CD4-positive, alpha-beta T cell (primary cell): ENCODE measurements around the gene KCNMA1. TPM values are rescaled to one million over a fixed set of nuclear protein-coding genes. Genes with fewer than 3 reads are reported as not detected.

ENCODE experiments used
- ATAC-seq: fragments of 200-7000 bp; cut with Tn5 transposase; one replicate; pipeline ENCODE4 v1.10.0; 2022; ENCODE audit warnings: mild to moderate bottlenecking; ENCODE audit not compliant: poor library complexity
- CTCF ChIA-PET: fragments of 350-600 bp; sonication (Branson Sonifier 250); formaldehyde crosslinking; loops from one replicate; lab custom pipeline; 2021; ENCODE audit warnings: antibody characterized with exemption, inconsistent platforms; lab: Charles Lee
- POLR2A ChIA-PET: fragments of 350-600 bp; sonication (Branson Sonifier 250); formaldehyde crosslinking; loops from one replicate; lab custom pipeline; 2021; ENCODE audit warnings: antibody characterized with exemption, inconsistent platforms; lab: Charles Lee
- DNase-seq, 14 experiments: peaks; one replicate each; pipeline ENCODE4 v3.0.0-alpha.2; 2013 to 2020; ENCODE audit warnings: mixed read lengths in 2 of 14
- H3K27ac ChIP-seq, 2 donors: one replicate each; pipeline versions ENCODE4 v1.5.1 to v1.7.0; 2013; ENCODE audit warnings: low read length in 2 of 2, low read depth in 1 of 2, mild to moderate bottlenecking in 1 of 2
- H3K27me3 ChIP-seq, 2 experiments: 1 replicate in 1 of 2; 2 replicates in 1 of 2; pipeline versions ENCODE4 v1.6.1 to v1.7.0; 2013; ENCODE audit warnings: low read length in 2 of 2, control low read depth in 1 of 2, mild to moderate bottlenecking in 1 of 2, moderate library complexity in 1 of 2; ENCODE audit not compliant: insufficient read depth in 2 of 2, control insufficient read depth in 1 of 2
- H3K36me3 ChIP-seq: one replicate; pipeline ENCODE4 v1.6.1; 2013; ENCODE audit warnings: low read length, control low read depth; ENCODE audit not compliant: insufficient read depth
- H3K4me1 ChIP-seq: one replicate; pipeline ENCODE4 v1.6.1; 2013; ENCODE audit warnings: low read length, control low read depth; ENCODE audit not compliant: insufficient read depth
- H3K4me3 ChIP-seq: one replicate; pipeline ENCODE4 v1.5.1; 2013; ENCODE audit warnings: mild to moderate bottlenecking, low read length, moderate library complexity
- H3K9me3 ChIP-seq, 2 experiments: 1 replicate in 1 of 2; 2 replicates in 1 of 2; pipeline versions ENCODE4 v1.6.1 to v1.7.0; 2013; ENCODE audit warnings: low read length in 2 of 2, mild to moderate bottlenecking in 2 of 2, control low read depth in 1 of 2, moderate library complexity in 1 of 2; ENCODE audit not compliant: control insufficient read depth in 1 of 2, insufficient read depth in 1 of 2
- H3K27ac Mint-ChIP-seq: one replicate; pipeline ENCODE4 v1.8.0; 2020; ENCODE audit warnings: mixed read lengths
- H3K27me3 Mint-ChIP-seq: one replicate; pipeline ENCODE4 v1.8.0; 2021; ENCODE audit warnings: mixed read lengths
- H3K36me3 Mint-ChIP-seq: one replicate; pipeline ENCODE4 v1.8.0; 2021; ENCODE audit warnings: low read depth, mixed read lengths
- H3K4me1 Mint-ChIP-seq: one replicate; pipeline ENCODE4 v1.8.0; 2021; ENCODE audit warnings: low read depth, mixed read lengths
- H3K4me3 Mint-ChIP-seq: one replicate; pipeline ENCODE4 v1.8.0; 2020; ENCODE audit warnings: mild to moderate bottlenecking, mixed read lengths
- H3K9me3 Mint-ChIP-seq: one replicate; pipeline ENCODE4 v1.8.0; 2020; ENCODE audit warnings: mixed read lengths
- intact Hi-C, 2 experiments: fragments of 100-400 bp; cut with DNase I in 1 of 2; cut with micrococcal nuclease in 1 of 2; formaldehyde crosslinking; loops; one replicate each; pipeline versions ENCODE4 v1.15.1 to v1.9.0; 2023 to 2025; cut with DNase I, micrococcal nuclease
- total RNA-seq, 174 experiments: library from RNA in 2 of 174; stranded (reverse) in 2 of 174; gene quantifications; one replicate each; pipeline ENCODE4 v1.2.3 and lab custom pipeline; 2021 to 2026
- TF ChIP-seq, protein P1 (sequence below): fragments of 200-600 bp; IDR thresholded peaks from one replicate; pipeline ENCODE4 v1.8.0; 2022; ENCODE audit warnings: antibody characterized with exemption, mild to moderate bottlenecking

KCNMA1 gene
- total RNA-seq, 2 experiments from 2014 or later, result not detected

DNA sequence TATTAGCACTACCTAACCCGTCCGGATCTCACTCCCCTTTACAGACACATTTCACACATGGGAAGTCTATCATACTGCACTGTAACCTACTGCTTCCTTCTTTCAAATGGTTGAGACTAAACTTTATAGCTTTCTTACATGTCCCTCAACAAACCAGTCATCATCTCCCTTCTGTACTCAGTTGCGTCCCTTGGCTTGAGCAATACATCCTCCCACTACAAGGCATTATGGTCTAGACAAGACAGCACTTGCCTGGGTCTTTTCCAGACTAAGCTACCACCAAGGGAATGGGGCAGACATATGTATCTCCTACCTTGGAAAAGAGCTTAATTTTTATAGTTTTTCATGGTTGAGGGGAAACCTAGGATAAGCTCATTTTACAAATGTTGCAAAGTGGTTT, 575.2 kb downstream of the KCNMA1 start:
- ChIA-PET POLR2A (no interaction called here), CTCF (no interaction called here)
- ATAC-seq, result no peak
- no peak for DNase-seq
- no peaks in the 10 kb centered on the region for H3K36me3 ChIP-seq
- H3K36me3 Mint-ChIP-seq, result no peaks in the 10 kb centered on the region
- no peak overlapping the region for H3K4me3 ChIP-seq
- intact Hi-C loops, result no loop called here
- no peak overlapping the region for H3K27ac ChIP-seq
- TF ChIP-seq, protein P1, sequence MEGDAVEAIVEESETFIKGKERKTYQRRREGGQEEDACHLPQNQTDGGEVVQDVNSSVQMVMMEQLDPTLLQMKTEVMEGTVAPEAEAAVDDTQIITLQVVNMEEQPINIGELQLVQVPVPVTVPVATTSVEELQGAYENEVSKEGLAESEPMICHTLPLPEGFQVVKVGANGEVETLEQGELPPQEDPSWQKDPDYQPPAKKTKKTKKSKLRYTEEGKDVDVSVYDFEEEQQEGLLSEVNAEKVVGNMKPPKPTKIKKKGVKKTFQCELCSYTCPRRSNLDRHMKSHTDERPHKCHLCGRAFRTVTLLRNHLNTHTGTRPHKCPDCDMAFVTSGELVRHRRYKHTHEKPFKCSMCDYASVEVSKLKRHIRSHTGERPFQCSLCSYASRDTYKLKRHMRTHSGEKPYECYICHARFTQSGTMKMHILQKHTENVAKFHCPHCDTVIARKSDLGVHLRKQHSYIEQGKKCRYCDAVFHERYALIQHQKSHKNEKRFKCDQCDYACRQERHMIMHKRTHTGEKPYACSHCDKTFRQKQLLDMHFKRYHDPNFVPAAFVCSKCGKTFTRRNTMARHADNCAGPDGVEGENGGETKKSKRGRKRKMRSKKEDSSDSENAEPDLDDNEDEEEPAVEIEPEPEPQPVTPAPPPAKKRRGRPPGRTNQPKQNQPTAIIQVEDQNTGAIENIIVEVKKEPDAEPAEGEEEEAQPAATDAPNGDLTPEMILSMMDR, result no peak
- no peaks in the 10 kb centered on the region for H3K27me3 ChIP-seq
- no peaks in the 10 kb centered on the region for H3K4me1 ChIP-seq
- no peaks in the 10 kb centered on the region for H3K9me3 ChIP-seq
- H3K4me1 Mint-ChIP-seq, result no peaks in the 10 kb centered on the region
- H3K9me3 Mint-ChIP-seq, result no peaks in the 10 kb centered on the region
- H3K27ac Mint-ChIP-seq, result no peak overlapping the region
- H3K4me3 Mint-ChIP-seq, result no peak overlapping the region
- no peaks in the 10 kb centered on the region for H3K27me3 Mint-ChIP-seq

DNA sequence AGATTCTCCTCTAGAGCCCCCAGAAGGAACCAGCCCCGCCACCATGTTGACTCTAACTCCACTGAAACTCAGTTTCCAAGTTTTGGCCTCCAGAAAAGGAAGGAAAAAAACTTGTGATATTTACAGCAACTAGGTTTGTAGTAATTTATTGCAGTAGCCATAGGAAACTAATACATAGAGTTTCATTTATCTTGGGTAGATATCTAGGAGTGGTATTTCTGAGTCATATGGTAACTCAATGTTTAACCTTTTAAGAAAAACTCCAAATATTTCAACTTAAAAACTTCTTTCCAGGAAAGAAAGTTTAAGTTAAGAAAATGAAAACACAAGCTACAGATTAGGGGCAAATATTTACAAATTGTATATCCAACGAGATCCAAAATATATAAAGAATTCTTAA, 576.7 kb downstream of the KCNMA1 start:
- ATAC-seq (no peak), DNase-seq (no peak)
- no peak overlapping the region for H3K4me3 ChIP-seq
- H3K4me1 ChIP-seq, result no peaks in the 10 kb centered on the region
- CTCF ChIA-PET, result no interaction called here
- no peaks in the 10 kb centered on the region for H3K36me3 Mint-ChIP-seq
- H3K4me3 Mint-ChIP-seq, result no peak overlapping the region
- no peaks in the 10 kb centered on the region for H3K27me3 ChIP-seq
- POLR2A ChIA-PET, result no interaction called here
- H3K36me3 ChIP-seq, result no peaks in the 10 kb centered on the region
- TF ChIP-seq, protein P1, result no peak
- peaks cover 0 to 2% of the 10 kb centered on the region in 2 experiments for H3K9me3 ChIP-seq
- no peak overlapping the region for H3K27ac ChIP-seq
- H3K4me1 Mint-ChIP-seq, result no peaks in the 10 kb centered on the region
- H3K27me3 Mint-ChIP-seq, result no peaks in the 10 kb centered on the region
- H3K9me3 Mint-ChIP-seq, result no peaks in the 10 kb centered on the region
- intact Hi-C loops, result no loop called here
- H3K27ac Mint-ChIP-seq, result no peak overlapping the region

DNA sequence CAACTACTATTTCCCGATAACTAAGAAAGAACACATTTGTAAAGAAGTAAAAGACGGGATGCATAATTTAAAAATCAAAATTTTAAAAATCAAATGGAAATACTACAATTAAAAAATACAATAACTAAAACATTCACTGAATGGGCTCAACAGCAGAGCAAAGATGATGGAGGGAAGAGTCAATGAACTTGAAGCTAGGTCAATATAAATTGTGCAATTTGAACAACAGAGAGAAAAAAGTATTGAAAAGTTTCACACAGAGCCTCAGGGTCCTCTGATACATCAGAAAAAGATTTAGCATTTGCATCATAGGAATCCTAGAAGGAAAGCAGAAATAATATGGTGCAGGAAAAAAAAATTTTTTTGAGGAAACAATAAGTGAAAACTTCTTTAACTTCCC, 581.0 kb downstream of the KCNMA1 start:
- CTCF ChIA-PET, result no interaction called here
- no peaks in the 10 kb centered on the region for H3K36me3 ChIP-seq
- no peak overlapping the region for H3K4me3 ChIP-seq
- no peak for DNase-seq
- ATAC-seq, result no peak
- TF ChIP-seq, protein P1, result no peak
- Mint-ChIP-seq H3K4me1 (peaks cover 1% of the 10 kb centered on the region), H3K4me3 (no peak overlapping the region), H3K27me3 (peaks cover 8% of the 10 kb centered on the region), H3K27ac (no peak overlapping the region), H3K9me3 (no peaks in the 10 kb centered on the region), H3K36me3 (no peaks in the 10 kb centered on the region)
- H3K4me1 ChIP-seq, result no peaks in the 10 kb centered on the region
- H3K9me3 ChIP-seq, result peaks cover 0 to 4% of the 10 kb centered on the region in 2 experiments
- no peaks in the 10 kb centered on the region for H3K27me3 ChIP-seq
- no peak overlapping the region for H3K27ac ChIP-seq
- intact Hi-C loops, result no loop called here
- POLR2A ChIA-PET, result no interaction called here
